ENCODE data around the gene YIF1A. TPM values are rescaled to one million over a fixed set of nuclear protein-coding genes. Genes with fewer than 3 reads are reported as not detected.

Gene YIF1A
- total and polyA plus RNA-seq, 4 donors, result 93.0 to 136 (median 117) TPM

DNA sequence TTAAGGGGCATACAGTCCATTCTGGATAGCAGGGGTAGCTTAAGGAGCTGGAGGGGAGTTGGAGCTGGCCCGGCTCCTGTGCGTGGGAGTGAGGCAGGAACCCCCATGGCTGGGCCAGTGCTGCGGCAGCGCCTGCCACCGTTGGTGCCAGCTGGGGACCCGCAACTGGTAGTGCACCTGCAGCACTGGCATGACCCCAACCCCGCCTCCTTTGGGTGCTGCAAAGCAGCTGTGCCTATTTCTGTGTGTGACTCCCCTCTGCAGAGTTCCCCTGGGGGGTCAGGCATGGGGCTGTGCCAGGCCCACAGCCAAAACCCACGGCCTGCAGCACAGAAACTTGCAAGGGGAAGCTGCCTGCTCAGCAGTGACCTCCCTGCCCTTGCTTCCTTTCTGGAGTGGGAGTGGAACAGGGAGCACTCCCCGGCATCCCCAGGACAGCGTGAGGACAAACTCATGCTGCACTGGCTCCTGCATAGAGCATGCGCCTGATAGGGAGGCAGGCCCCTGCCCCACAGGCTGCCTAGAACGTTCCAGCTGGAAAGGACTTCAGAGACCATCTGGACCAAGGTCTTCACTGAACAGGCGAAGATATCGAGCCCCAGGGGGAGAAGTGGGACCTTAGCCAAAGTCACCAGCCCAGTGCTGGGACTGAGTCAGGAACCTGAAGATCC, 46.7 kb downstream of the YIF1A start:
- no peak overlapping the region for H3K9ac ChIP-seq (ENCODE audit: low read depth in 1 of 2, low read length in 2 of 2)
- H3K4me1 ChIP-seq (ENCODE audit: control insufficient read depth in 4 of 4, insufficient read depth in 4 of 4, low read length in 3 of 4), result no peaks in the 10 kb centered on the region
- H3K27me3 ChIP-seq (ENCODE audit: control insufficient read depth in 4 of 4, insufficient read depth in 4 of 4, low read length in 3 of 4), result no peaks in the 10 kb centered on the region
- DNase-seq (ENCODE audit: low spot score), result no peak
- 89% methylated on average over 14 of the region's 14 CpGs for WGBS
- H3K9me3 ChIP-seq (ENCODE audit: control insufficient read depth in 4 of 4, low read length in 3 of 4), result no peaks in the 10 kb centered on the region
- H3K4me3 ChIP-seq (ENCODE audit: low read depth in 1 of 3, low read length in 3 of 3), result no peak overlapping the region
- peaks cover 0 to 20% (median 2%) of the 10 kb centered on the region in 4 donors for H3K36me3 ChIP-seq (ENCODE audit: control insufficient read depth in 4 of 4, insufficient read depth in 3 of 4, low read depth in 1 of 4, low read length in 3 of 4)
- TF ChIP-seq GABPA (IDR thresholded peaks at IDR 0.05 in 1 of 2, conservative IDR thresholded peaks at IDR 0.05 in 1 of 2), result no peak
- H3K27ac ChIP-seq (ENCODE audit: low read depth in 1 of 2, low read length in 2 of 2), result no peak overlapping the region

DNA sequence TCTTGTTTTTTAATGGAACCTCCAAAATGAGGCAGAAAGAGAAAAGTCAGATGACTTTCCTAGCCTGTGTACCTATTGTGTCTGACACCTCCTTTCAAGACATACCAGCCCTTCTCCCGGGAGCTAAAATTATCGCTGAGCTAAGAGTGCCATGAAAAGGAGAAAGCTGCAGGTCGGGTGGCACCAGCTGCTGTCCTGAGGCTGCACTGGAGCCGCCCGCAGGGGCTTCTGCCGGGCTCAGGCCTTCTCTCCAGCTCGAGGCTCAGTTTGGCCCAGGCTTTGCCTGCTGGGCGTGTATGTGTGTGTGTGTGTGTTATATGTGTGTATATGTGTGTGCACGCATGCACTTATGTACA, 48.2 kb downstream of the YIF1A start:
- H3K9ac ChIP-seq (ENCODE audit: low read depth in 1 of 2, low read length in 2 of 2), result no peak overlapping the region
- 90% methylated on average over 9 of the region's 9 CpGs for WGBS
- TF ChIP-seq HNF4G (IDR thresholded peaks at IDR 0.05), result no peak
- TF ChIP-seq, protein P1, sequence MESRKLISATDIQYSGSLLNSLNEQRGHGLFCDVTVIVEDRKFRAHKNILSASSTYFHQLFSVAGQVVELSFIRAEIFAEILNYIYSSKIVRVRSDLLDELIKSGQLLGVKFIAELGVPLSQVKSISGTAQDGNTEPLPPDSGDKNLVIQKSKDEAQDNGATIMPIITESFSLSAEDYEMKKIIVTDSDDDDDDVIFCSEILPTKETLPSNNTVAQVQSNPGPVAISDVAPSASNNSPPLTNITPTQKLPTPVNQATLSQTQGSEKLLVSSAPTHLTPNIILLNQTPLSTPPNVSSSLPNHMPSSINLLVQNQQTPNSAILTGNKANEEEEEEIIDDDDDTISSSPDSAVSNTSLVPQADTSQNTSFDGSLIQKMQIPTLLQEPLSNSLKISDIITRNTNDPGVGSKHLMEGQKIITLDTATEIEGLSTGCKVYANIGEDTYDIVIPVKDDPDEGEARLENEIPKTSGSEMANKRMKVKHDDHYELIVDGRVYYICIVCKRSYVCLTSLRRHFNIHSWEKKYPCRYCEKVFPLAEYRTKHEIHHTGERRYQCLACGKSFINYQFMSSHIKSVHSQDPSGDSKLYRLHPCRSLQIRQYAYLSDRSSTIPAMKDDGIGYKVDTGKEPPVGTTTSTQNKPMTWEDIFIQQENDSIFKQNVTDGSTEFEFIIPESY (IDR thresholded peaks at IDR 0.05), result no peak
- TF ChIP-seq SP1 (IDR thresholded peaks at IDR 0.05), result no peak
- TF ChIP-seq, protein P2, sequence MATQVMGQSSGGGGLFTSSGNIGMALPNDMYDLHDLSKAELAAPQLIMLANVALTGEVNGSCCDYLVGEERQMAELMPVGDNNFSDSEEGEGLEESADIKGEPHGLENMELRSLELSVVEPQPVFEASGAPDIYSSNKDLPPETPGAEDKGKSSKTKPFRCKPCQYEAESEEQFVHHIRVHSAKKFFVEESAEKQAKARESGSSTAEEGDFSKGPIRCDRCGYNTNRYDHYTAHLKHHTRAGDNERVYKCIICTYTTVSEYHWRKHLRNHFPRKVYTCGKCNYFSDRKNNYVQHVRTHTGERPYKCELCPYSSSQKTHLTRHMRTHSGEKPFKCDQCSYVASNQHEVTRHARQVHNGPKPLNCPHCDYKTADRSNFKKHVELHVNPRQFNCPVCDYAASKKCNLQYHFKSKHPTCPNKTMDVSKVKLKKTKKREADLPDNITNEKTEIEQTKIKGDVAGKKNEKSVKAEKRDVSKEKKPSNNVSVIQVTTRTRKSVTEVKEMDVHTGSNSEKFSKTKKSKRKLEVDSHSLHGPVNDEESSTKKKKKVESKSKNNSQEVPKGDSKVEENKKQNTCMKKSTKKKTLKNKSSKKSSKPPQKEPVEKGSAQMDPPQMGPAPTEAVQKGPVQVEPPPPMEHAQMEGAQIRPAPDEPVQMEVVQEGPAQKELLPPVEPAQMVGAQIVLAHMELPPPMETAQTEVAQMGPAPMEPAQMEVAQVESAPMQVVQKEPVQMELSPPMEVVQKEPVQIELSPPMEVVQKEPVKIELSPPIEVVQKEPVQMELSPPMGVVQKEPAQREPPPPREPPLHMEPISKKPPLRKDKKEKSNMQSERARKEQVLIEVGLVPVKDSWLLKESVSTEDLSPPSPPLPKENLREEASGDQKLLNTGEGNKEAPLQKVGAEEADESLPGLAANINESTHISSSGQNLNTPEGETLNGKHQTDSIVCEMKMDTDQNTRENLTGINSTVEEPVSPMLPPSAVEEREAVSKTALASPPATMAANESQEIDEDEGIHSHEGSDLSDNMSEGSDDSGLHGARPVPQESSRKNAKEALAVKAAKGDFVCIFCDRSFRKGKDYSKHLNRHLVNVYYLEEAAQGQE (IDR thresholded peaks at IDR 0.05), result no peak
- no peak for TF ChIP-seq FOXA2 (IDR thresholded peaks at IDR 0.05)
- no peak for TF ChIP-seq JUND (IDR thresholded peaks at IDR 0.05)
- TF ChIP-seq GABPA (IDR thresholded peaks at IDR 0.05 in 1 of 2, conservative IDR thresholded peaks at IDR 0.05 in 1 of 2), result no peak
- no peak for TF ChIP-seq FOXA1 (IDR thresholded peaks at IDR 0.05)
- no peak for TF ChIP-seq HNF4A (conservative IDR thresholded peaks at IDR 0.05)
- no peak overlapping the region for H3K4me3 ChIP-seq (ENCODE audit: low read depth in 1 of 3, low read length in 3 of 3)
- no peaks in the 10 kb centered on the region for H3K27me3 ChIP-seq (ENCODE audit: control insufficient read depth in 4 of 4, insufficient read depth in 4 of 4, low read length in 3 of 4)
- no peak for DNase-seq (ENCODE audit: low spot score)
- peaks cover 0 to 24% (median 2%) of the 10 kb centered on the region in 4 donors for H3K36me3 ChIP-seq (ENCODE audit: control insufficient read depth in 4 of 4, insufficient read depth in 3 of 4, low read depth in 1 of 4, low read length in 3 of 4)
- H3K9me3 ChIP-seq (ENCODE audit: control insufficient read depth in 4 of 4, low read length in 3 of 4), result no peaks in the 10 kb centered on the region
- H3K27ac ChIP-seq (ENCODE audit: low read depth in 1 of 2, low read length in 2 of 2), result no peak overlapping the region
- no peaks in the 10 kb centered on the region for H3K4me1 ChIP-seq (ENCODE audit: control insufficient read depth in 4 of 4, insufficient read depth in 4 of 4, low read length in 3 of 4)

DNA sequence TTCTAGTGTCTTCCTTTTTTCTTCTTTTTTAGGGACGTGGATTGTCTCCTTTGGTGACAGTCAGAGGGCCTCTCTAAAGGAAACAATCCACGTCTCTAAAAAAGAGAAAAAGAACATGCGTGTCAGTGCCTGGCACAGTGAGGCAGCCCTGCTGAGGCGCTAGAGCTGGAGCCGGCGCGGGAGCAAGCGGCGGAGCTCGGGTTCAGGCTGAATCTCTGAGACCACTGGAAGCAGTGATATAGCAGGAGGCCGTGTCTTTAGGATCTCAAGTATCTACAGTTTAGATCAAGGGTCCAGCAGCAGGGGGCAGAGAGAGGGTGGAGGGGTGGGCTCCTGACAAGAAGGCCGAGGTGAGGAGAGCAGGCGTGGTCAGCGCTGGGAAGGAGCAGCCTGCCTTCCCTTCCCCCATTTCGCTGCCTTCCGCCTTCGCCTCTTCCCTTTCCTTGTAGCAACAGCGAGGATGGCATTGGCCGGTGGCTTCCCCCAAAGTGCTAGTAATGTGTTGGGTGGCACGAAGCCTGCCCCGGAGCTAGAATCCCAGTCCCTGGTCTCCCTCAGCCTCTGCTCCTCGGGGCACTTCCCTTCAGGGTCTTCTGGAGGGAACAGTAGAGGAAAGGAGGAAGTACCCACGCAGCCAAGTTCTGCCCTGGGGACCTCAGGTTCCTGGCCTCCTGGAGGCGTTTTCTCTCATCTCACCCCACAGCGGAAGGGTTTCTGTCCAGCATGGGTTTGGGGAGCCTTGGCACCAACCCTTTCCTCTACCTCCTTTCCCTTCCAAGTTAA, 48.8 kb downstream of the YIF1A start:
- Histone ChIP-seq H3K27ac (ENCODE audit: low read depth in 1 of 2, low read length in 2 of 2) (no peak overlapping the region), H3K4me3 (ENCODE audit: low read depth in 1 of 3, low read length in 3 of 3) (no peak overlapping the region), H3K27me3 (ENCODE audit: control insufficient read depth in 4 of 4, insufficient read depth in 4 of 4, low read length in 3 of 4) (no peaks in the 10 kb centered on the region), H3K4me1 (ENCODE audit: control insufficient read depth in 4 of 4, insufficient read depth in 4 of 4, low read length in 3 of 4) (no peaks in the 10 kb centered on the region), H3K36me3 (ENCODE audit: control insufficient read depth in 4 of 4, insufficient read depth in 3 of 4, low read depth in 1 of 4, low read length in 3 of 4) (peaks cover 0 to 28% (median 2%) of the 10 kb centered on the region in 4 donors), H3K9me3 (ENCODE audit: control insufficient read depth in 4 of 4, low read length in 3 of 4) (no peaks in the 10 kb centered on the region), H3K9ac (ENCODE audit: low read depth in 1 of 2, low read length in 2 of 2) (no peak overlapping the region)
- WGBS, result 93% methylated on average over 25 of the region's 25 CpGs
- DNase-seq (ENCODE audit: low spot score), result no peak
- no peak for TF ChIP-seq HNF4A (conservative IDR thresholded peaks at IDR 0.05)
- TF ChIP-seq FOXA2 (IDR thresholded peaks at IDR 0.05), result no peak
- TF ChIP-seq, protein P3, sequence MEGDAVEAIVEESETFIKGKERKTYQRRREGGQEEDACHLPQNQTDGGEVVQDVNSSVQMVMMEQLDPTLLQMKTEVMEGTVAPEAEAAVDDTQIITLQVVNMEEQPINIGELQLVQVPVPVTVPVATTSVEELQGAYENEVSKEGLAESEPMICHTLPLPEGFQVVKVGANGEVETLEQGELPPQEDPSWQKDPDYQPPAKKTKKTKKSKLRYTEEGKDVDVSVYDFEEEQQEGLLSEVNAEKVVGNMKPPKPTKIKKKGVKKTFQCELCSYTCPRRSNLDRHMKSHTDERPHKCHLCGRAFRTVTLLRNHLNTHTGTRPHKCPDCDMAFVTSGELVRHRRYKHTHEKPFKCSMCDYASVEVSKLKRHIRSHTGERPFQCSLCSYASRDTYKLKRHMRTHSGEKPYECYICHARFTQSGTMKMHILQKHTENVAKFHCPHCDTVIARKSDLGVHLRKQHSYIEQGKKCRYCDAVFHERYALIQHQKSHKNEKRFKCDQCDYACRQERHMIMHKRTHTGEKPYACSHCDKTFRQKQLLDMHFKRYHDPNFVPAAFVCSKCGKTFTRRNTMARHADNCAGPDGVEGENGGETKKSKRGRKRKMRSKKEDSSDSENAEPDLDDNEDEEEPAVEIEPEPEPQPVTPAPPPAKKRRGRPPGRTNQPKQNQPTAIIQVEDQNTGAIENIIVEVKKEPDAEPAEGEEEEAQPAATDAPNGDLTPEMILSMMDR (IDR thresholded peaks at IDR 0.05; ENCODE audit: low read depth, low read length, missing input control), result no peak
- no peak for TF ChIP-seq HNF4G (IDR thresholded peaks at IDR 0.05)
- TF ChIP-seq TAF1 (conservative IDR thresholded peaks at IDR 0.05), result no peak
- no peak for TF ChIP-seq RAD21 (IDR thresholded peaks at IDR 0.05)
- no peak for TF ChIP-seq EGR1 (IDR thresholded peaks at IDR 0.05; ENCODE audit: low read depth in 2 of 2)
- TF ChIP-seq, protein P2 (IDR thresholded peaks at IDR 0.05), result no peak
- no peak for TF ChIP-seq SP1 (IDR thresholded peaks at IDR 0.05)
